Measurements from ENCODE around the gene GAGE12J. TPM values are rescaled to one million over a fixed set of nuclear protein-coding genes. Genes with fewer than 3 reads are reported as not detected.
"Not testable (repeated sequence)": the region's sequence is repeated elsewhere in the genome, so short reads cannot be mapped to it uniquely, and the experiment has no call there.

Gene GAGE12J
- total RNA-seq, 8 experiments from 2014 or later: not detected

GRCh38 chrX:49323735-49324134 is 1.9 kb downstream of the GAGE12J start:
- ATAC-seq (replicated peaks in 6 of 8); in situ Hi-C loops (cut with MboI; ENCODE audit: low pct_unique_long_range_greater_than_20kb in 2 of 9, low sequenced_read_pairs in 9 of 9, unreplicated experiment in 9 of 9); H3K4me1 ChIP-seq (replicated peaks in 1 of 2); H3K4me3 ChIP-seq; H3K27ac ChIP-seq: not testable (repeated sequence)
- WGBS, 10 experiments: no CpG with 5 or more reads among the region's 7 CpGs

GRCh38 chrX:49330421-49330820 is 8.6 kb downstream of the GAGE12J start:
- H3K4me1 ChIP-seq (replicated peaks in 1 of 2); H3K4me3 ChIP-seq; H3K27ac ChIP-seq; in situ Hi-C loops (cut with MboI; ENCODE audit: low pct_unique_long_range_greater_than_20kb in 2 of 9, low sequenced_read_pairs in 9 of 9, unreplicated experiment in 9 of 9); ATAC-seq (replicated peaks in 6 of 8): not testable (repeated sequence)
- 100% methylated on average over 1 of the region's 11 CpGs; no CpG with 5 or more reads in 9 of the 10 experiments for WGBS, 10 experiments

GRCh38 chrX:49331282-49331681 is 9.4 kb downstream of the GAGE12J start, which contains the start of gene GAGE13:
GAGE13 (plus strand) TSS chrX:49331582; CDS start chrX:49332738, 1,156 bp downstream.
- WGBS, 10 experiments: no CpG with 5 or more reads among the region's 16 CpGs
- ATAC-seq (replicated peaks in 6 of 8); H3K27ac ChIP-seq; H3K4me3 ChIP-seq; in situ Hi-C loops (cut with MboI; ENCODE audit: low pct_unique_long_range_greater_than_20kb in 2 of 9, low sequenced_read_pairs in 9 of 9, unreplicated experiment in 9 of 9); H3K4me1 ChIP-seq (replicated peaks in 1 of 2): not testable (repeated sequence)

- in situ Hi-C loops (cut with MboI; ENCODE audit: low pct_unique_long_range_greater_than_20kb in 2 of 9, low sequenced_read_pairs in 9 of 9, unreplicated experiment in 9 of 9); H3K27ac ChIP-seq; H3K4me1 ChIP-seq (replicated peaks in 1 of 2); ATAC-seq (replicated peaks in 6 of 8); H3K4me3 ChIP-seq: not testable (repeated sequence)
- WGBS, 10 experiments: no CpG with 5 or more reads among the region's 26 CpGs
These were observed 10.0 kb downstream of the GAGE12J start for GRCh38 chrX:49331841-49332240.

- H3K4me3 ChIP-seq; ATAC-seq (replicated peaks in 6 of 8); in situ Hi-C loops (cut with MboI; ENCODE audit: low pct_unique_long_range_greater_than_20kb in 2 of 9, low sequenced_read_pairs in 9 of 9, unreplicated experiment in 9 of 9); H3K4me1 ChIP-seq (replicated peaks in 1 of 2); H3K27ac ChIP-seq: not testable (repeated sequence)
- WGBS, 10 experiments: no CpG with 5 or more reads among the region's 24 CpGs
These were observed 19.6 kb downstream of the GAGE12J start for GRCh38 chrX:49341449-49341848.

GRCh38 chrX:49344496-49345175 is 22.8 kb downstream of the GAGE12J start:
- in situ Hi-C loops (cut with MboI; ENCODE audit: low pct_unique_long_range_greater_than_20kb in 2 of 9, low sequenced_read_pairs in 9 of 9, unreplicated experiment in 9 of 9); ATAC-seq (replicated peaks in 6 of 8); H3K4me1 ChIP-seq (replicated peaks in 1 of 2); H3K27ac ChIP-seq; H3K4me3 ChIP-seq: not testable (repeated sequence)
- no CpG with 5 or more reads among the region's 15 CpGs for whole genome bisulfite sequencing, 10 experiments

GRCh38 chrX:49345402-49345801 is 23.6 kb downstream of the GAGE12J start:
- H3K4me3 ChIP-seq; H3K4me1 ChIP-seq (replicated peaks in 1 of 2); in situ Hi-C loops (cut with MboI; ENCODE audit: low pct_unique_long_range_greater_than_20kb in 2 of 9, low sequenced_read_pairs in 9 of 9, unreplicated experiment in 9 of 9); H3K27ac ChIP-seq; ATAC-seq (replicated peaks in 6 of 8): not testable (repeated sequence)
- WGBS, 10 experiments: no CpG with 5 or more reads among the region's 10 CpGs

GRCh38 chrX:49346150-49346549 is 24.3 kb downstream of the GAGE12J start:
- H3K4me1 ChIP-seq (replicated peaks in 1 of 2); H3K4me3 ChIP-seq; in situ Hi-C loops (cut with MboI; ENCODE audit: low pct_unique_long_range_greater_than_20kb in 2 of 9, low sequenced_read_pairs in 9 of 9, unreplicated experiment in 9 of 9); ATAC-seq (replicated peaks in 6 of 8); H3K27ac ChIP-seq: not testable (repeated sequence)
- WGBS, 10 experiments: 42 to 88% methylated on average over 4 to 5 of the region's 11 CpGs; no CpG with 5 or more reads in 8 of the 10 experiments

Other genes with a start within 250 kb of the GAGE12J start
- gene PRAF2, start 248.0 kb upstream of the GAGE12J start, total RNA-seq: 10 to 100 TPM in 7 of 8 experiments, 1 to 10 TPM in 1; 9.9 to 29.1 (median 14.2) TPM
- gene WDR45, start 242.2 kb upstream of the GAGE12J start, total RNA-seq: 10 to 100 TPM; 20.7 to 97.3 (median 44.5) TPM
- 10 to 100 TPM; 16.3 to 29.8 (median 20.1) TPM for gene GPKOW, start 198.3 kb upstream of the GAGE12J start, total RNA-seq
- gene MAGIX, start 159.3 kb upstream of the GAGE12J start, total RNA-seq: 1 to 10 TPM in 6 of 8 experiments, under 1 TPM in 2; 0.57 to 2.7 (median 1.4) TPM
- 10 to 100 TPM in 3 of 8 experiments, 1 to 10 TPM in 5; 1.2 to 21.9 (median 6.0) TPM for gene PLP2, start 150.1 kb upstream of the GAGE12J start, total RNA-seq
- gene PRICKLE3, start 135.7 kb upstream of the GAGE12J start, total RNA-seq: 10 to 100 TPM in 2 of 8 experiments, 1 to 10 TPM in 2, under 1 TPM in 4; 0.33 to 11.8 (median 1.1) TPM
- gene SYP, start 121.8 kb upstream of the GAGE12J start, total RNA-seq: 100 to 1,000 TPM in 1 of 8 experiments, 10 to 100 TPM in 4, 1 to 10 TPM in 2, under 1 TPM in 1; 0.92 to 144 (median 71.8) TPM
- gene CACNA1F, start 88.7 kb upstream of the GAGE12J start, total RNA-seq: under 1 TPM in 2 of 8 experiments, not detected in 6; 0.28 to 0.41 TPM
- 10 to 100 TPM in 1 of 8 experiments, 1 to 10 TPM in 7; 7.2 to 10.6 (median 9.3) TPM for gene CCDC22, start 86.6 kb upstream of the GAGE12J start, total RNA-seq
- gene FOXP3, start 57.3 kb upstream of the GAGE12J start, total RNA-seq: under 1 TPM; 0.11 to 0.84 (median 0.26) TPM
- 10 to 100 TPM in 5 of 8 experiments, 1 to 10 TPM in 3; 3.8 to 16.1 (median 11.2) TPM for gene PPP1R3F, start 52.2 kb upstream of the GAGE12J start, total RNA-seq
- not detected for gene GAGE10, start 18.4 kb upstream of the GAGE12J start, total RNA-seq
- not detected for gene GAGE13, start 9.5 kb downstream of the GAGE12J start, total RNA-seq
- not detected for gene GAGE12C, start 210.1 kb downstream of the GAGE12J start, total RNA-seq
- not detected for gene GAGE12D, start 219.7 kb downstream of the GAGE12J start, total RNA-seq
- not detected for gene GAGE12E, start 229.3 kb downstream of the GAGE12J start, total RNA-seq
- gene GAGE12F, start 238.8 kb downstream of the GAGE12J start, total RNA-seq: not detected
- not detected for gene GAGE12G, start 248.4 kb downstream of the GAGE12J start, total RNA-seq